ENCODE data around the gene ITGB1BP2.
"Not testable (repeated sequence)": the region's sequence is repeated elsewhere in the genome, so short reads cannot be mapped to it uniquely, and the experiment has no call there.

ITGB1BP2 gene

GRCh38 chrX:71301195-71301924 is at the start of gene ITGB1BP2:
ITGB1BP2 (plus strand) TSS chrX:71301750; CDS start chrX:71301807, 57 bp downstream.
- peak; percentile 41 for DNase-seq (ENCODE audit: low spot score)

GRCh38 chrX:71252221-71252620 is 49.3 kb upstream of the ITGB1BP2 start:
- no peak for DNase-seq (ENCODE audit: low spot score)

- DNase-seq (ENCODE audit: low spot score), result peak; percentile 57
These were observed 48.1 kb upstream of the ITGB1BP2 start for GRCh38 chrX:71253253-71254091.

- peak; percentile 95 for DNase-seq (ENCODE audit: low spot score)
These were observed 47.2 kb upstream of the ITGB1BP2 start, which contains the start of gene ZMYM3 for GRCh38 chrX:71254092-71254963. ZMYM3 (minus strand) TSS chrX:71254140; CDS start chrX:71253255, 885 bp downstream.

- DNase-seq (ENCODE audit: low spot score), result no peak
These were observed 45.5 kb upstream of the ITGB1BP2 start for GRCh38 chrX:71256051-71256450.

GRCh38 chrX:71256856-71257255 is 44.7 kb upstream of the ITGB1BP2 start:
- no peak for DNase-seq (ENCODE audit: low spot score)

- not testable (repeated sequence) for DNase-seq (ENCODE audit: low spot score)
These were observed 32.9 kb upstream of the ITGB1BP2 start for GRCh38 chrX:71268624-71269023.

GRCh38 chrX:71269801-71270395 is 31.7 kb upstream of the ITGB1BP2 start:
- no peak for DNase-seq (ENCODE audit: low spot score)

- not testable (repeated sequence) for DNase-seq (ENCODE audit: low spot score)
These were observed 29.2 kb upstream of the ITGB1BP2 start for GRCh38 chrX:71272313-71272712.

GRCh38 chrX:71281300-71281699 is 20.2 kb upstream of the ITGB1BP2 start:
- DNase-seq (ENCODE audit: low spot score), result not testable (repeated sequence)

GRCh38 chrX:71282514-71283402 is 18.8 kb upstream of the ITGB1BP2 start:
- DNase-seq (ENCODE audit: low spot score), result no peak

- peak; percentile 90 for DNase-seq (ENCODE audit: low spot score)
These were observed 18.0 kb upstream of the ITGB1BP2 start, which contains the start of gene NONO for GRCh38 chrX:71283403-71284143. NONO (plus strand) TSS chrX:71283635; CDS start chrX:71290638, 7,003 bp downstream.

GRCh38 chrX:71285929-71286328 is 15.6 kb upstream of the ITGB1BP2 start:
- DNase-seq (ENCODE audit: low spot score), result no peak

- DNase-seq (ENCODE audit: low spot score), result no peak
These were observed 10.2 kb upstream of the ITGB1BP2 start for GRCh38 chrX:71291381-71291780.

GRCh38 chrX:71292669-71293365 is 8.7 kb upstream of the ITGB1BP2 start:
- no peak for DNase-seq (ENCODE audit: low spot score)

- no peak for DNase-seq (ENCODE audit: low spot score)
These were observed 4.7 kb upstream of the ITGB1BP2 start for GRCh38 chrX:71296806-71297205.

GRCh38 chrX:71298119-71298518 is 3.4 kb upstream of the ITGB1BP2 start:
- DNase-seq (ENCODE audit: low spot score), result no peak

- DNase-seq (ENCODE audit: low spot score), result not testable (repeated sequence)
These were observed 1.5 kb upstream of the ITGB1BP2 start for GRCh38 chrX:71300064-71300463.

- DNase-seq (ENCODE audit: low spot score), result not testable (repeated sequence)
These were observed 1.1 kb upstream of the ITGB1BP2 start for GRCh38 chrX:71300495-71300894.

Data from D341Med (cell line).